Gastrocnemius medialis (tissue), 4 donors: ENCODE measurements around the gene BCAS4. TPM values are rescaled to one million over a fixed set of nuclear protein-coding genes. Genes with fewer than 3 reads are reported as not detected.

ENCODE experiments used
- ATAC-seq, 2 donors: fragments of 150-250 bp; one replicate each; pipeline ENCODE4 v1.9.1; 2016
- DNase-seq, 2 donors: peaks; one replicate each; pipeline ENCODE4 v3.0.0-alpha.2; 2019
- H3K27ac ChIP-seq, 4 donors: fragments of 200-600 bp; sonication (generic); 1 replicate in 1 of 4; 2 replicates in 3 of 4; pipeline ENCODE4 v1.5.1; 2016 to 2018; ENCODE audit warnings: mild to moderate bottlenecking in 2 of 4, moderate library complexity in 1 of 4
- H3K27me3 ChIP-seq, 3 donors: fragments of 200-600 bp; sonication (generic) in 2 of 3; 1 replicate in 1 of 3; 2 replicates in 2 of 3; pipeline versions ENCODE4 v1.5.1 to v1.6.0; 2016 to 2019; ENCODE audit warnings: mild to moderate bottlenecking in 1 of 3, moderate library complexity in 1 of 3
- H3K36me3 ChIP-seq, 2 donors: fragments of 200-600 bp; sonication (generic) in 1 of 2; one replicate each; pipeline ENCODE4 v1.5.1; 2017 to 2018
- H3K4me1 ChIP-seq, 2 donors: fragments of 200-600 bp; sonication (generic) in 1 of 2; one replicate each; pipeline ENCODE4 v1.5.1; 2016 to 2017; ENCODE audit warnings: mild to moderate bottlenecking in 2 of 2
- H3K4me3 ChIP-seq, 4 donors: fragments of 200-600 bp; sonication (generic) in 3 of 4; 1 replicate in 1 of 4; 2 replicates in 3 of 4; pipeline ENCODE4 v1.5.1; 2016 to 2019; ENCODE audit warnings: mild to moderate bottlenecking in 2 of 4
- H3K9me3 ChIP-seq, 3 donors: fragments of 200-600 bp; sonication (generic) in 2 of 3; 1 replicate in 1 of 3; 2 replicates in 2 of 3; pipeline ENCODE4 v1.5.1; 2016 to 2019
- POLR2A ChIP-seq, 2 donors: fragments of 450-650 bp; IDR thresholded peaks; one replicate each; pipeline ENCODE4 v1.6.1; 2017; ENCODE audit warnings: antibody characterized with exemption in 2 of 2, mild to moderate bottlenecking in 2 of 2, moderate library complexity in 2 of 2
- in situ Hi-C, 4 donors: fragments of 200-750 bp; cut with MboI; loops; one replicate each; pipeline versions ENCODE4 v1.15.0 to v1.8.0; 2017; ENCODE audit warnings: low sequenced_read_pairs in 4 of 4
- intact Hi-C: fragments of 100-400 bp; cut with DNase I; formaldehyde crosslinking; loops from one replicate; pipeline ENCODE4 v1.15.1; 2023; ENCODE audit warnings: low total_unique reads
- total RNA-seq, 4 donors: library from RNA; depleted of rRNA; stranded (reverse); fragments of >200 nt; gene quantifications; one replicate each; pipeline versions ENCODE4 v1.1.0 to v1.2.3, GENCODE V29; 2016
- TF ChIP-seq, protein P1 (sequence below), 5 experiments: fragments of 450-650 bp in 3 of 5; fragments of 200-600 bp in 2 of 5; sonication (generic) in 2 of 5; IDR thresholded peaks in 4 of 5; conservative IDR thresholded peaks in 1 of 5; 1 replicate in 4 of 5; 2 replicates in 1 of 5; pipeline ENCODE4 v1.5.1; 2016 to 2019; ENCODE audit warnings: antibody characterized with exemption in 5 of 5, mild to moderate bottlenecking in 3 of 5, moderate library complexity in 3 of 5

Gene BCAS4
- total RNA-seq, 4 donors from 2014 or later = 0.16 to 2.2 (median 0.51) TPM; not detected in 1

- in situ Hi-C loops = loop anchor here in 1 of 4 donors (25.0 kb wide), 1 partner anchor 563 kb away; the partner anchor contains the start of gene CEBPB
These were observed 44.7 kb upstream of the BCAS4 start for GRCh38 chr20:50750145-50750671.

DNA sequence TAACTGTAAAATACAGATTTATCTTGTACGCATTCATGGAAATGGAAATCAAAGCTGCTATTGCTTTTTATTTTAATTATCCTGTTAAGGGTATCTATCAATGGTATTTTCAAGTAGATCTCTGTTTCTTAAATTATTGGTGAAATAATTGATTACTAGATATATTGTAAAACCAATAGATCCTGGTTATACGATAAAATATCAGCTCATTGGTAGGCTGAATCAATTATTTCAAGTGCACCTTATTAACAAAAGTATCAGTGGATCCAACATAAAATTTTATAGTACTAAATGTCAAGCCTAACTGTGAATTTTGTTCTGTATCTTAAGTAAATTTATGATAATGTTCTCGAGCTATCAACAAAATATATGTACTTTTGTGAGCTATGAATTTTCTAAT, 41.7 kb upstream of the BCAS4 start:
- in situ Hi-C loops (loop anchor here in 1 of 4 donors (25.0 kb wide), 1 partner anchor 566 kb away; the partner anchor contains the start of gene CEBPB), intact Hi-C loops (no loop called here)
- Histone ChIP-seq H3K27ac (no peak overlapping the region), H3K9me3 (no peaks in the 10 kb centered on the region), H3K27me3 (no peaks in the 10 kb centered on the region), H3K4me3 (no peak overlapping the region), H3K36me3 (no peaks in the 10 kb centered on the region), H3K4me1 (no peaks in the 10 kb centered on the region)
- no peak for DNase-seq
- TF ChIP-seq POLR2A (IDR thresholded peaks at IDR 0.05) = no peak
- TF ChIP-seq, protein P1, sequence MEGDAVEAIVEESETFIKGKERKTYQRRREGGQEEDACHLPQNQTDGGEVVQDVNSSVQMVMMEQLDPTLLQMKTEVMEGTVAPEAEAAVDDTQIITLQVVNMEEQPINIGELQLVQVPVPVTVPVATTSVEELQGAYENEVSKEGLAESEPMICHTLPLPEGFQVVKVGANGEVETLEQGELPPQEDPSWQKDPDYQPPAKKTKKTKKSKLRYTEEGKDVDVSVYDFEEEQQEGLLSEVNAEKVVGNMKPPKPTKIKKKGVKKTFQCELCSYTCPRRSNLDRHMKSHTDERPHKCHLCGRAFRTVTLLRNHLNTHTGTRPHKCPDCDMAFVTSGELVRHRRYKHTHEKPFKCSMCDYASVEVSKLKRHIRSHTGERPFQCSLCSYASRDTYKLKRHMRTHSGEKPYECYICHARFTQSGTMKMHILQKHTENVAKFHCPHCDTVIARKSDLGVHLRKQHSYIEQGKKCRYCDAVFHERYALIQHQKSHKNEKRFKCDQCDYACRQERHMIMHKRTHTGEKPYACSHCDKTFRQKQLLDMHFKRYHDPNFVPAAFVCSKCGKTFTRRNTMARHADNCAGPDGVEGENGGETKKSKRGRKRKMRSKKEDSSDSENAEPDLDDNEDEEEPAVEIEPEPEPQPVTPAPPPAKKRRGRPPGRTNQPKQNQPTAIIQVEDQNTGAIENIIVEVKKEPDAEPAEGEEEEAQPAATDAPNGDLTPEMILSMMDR (IDR thresholded peaks at IDR 0.05 in 4 of 5, conservative IDR thresholded peaks at IDR 0.05 in 1 of 5) = no peak
- ATAC-seq = no peak

More at GRCh38 chr20:50750145-50750671, 44.7 kb upstream of the BCAS4 start:
- no peaks in the 10 kb centered on the region for H3K9me3 ChIP-seq
- H3K27ac ChIP-seq = no peak overlapping the region
- H3K36me3 ChIP-seq = no peaks in the 10 kb centered on the region
- TF ChIP-seq, protein P1 (IDR thresholded peaks at IDR 0.05 in 4 of 5, conservative IDR thresholded peaks at IDR 0.05 in 1 of 5) = no peak
- no peak for TF ChIP-seq POLR2A (IDR thresholded peaks at IDR 0.05)
- peaks cover 9 to 15% of the 10 kb centered on the region in 2 donors for H3K4me1 ChIP-seq
- H3K27me3 ChIP-seq = no peaks in the 10 kb centered on the region
- intact Hi-C loops = no loop called here
- H3K4me3 ChIP-seq = no peak overlapping the region
- no peak for ATAC-seq
- DNase-seq = no peak

DNA sequence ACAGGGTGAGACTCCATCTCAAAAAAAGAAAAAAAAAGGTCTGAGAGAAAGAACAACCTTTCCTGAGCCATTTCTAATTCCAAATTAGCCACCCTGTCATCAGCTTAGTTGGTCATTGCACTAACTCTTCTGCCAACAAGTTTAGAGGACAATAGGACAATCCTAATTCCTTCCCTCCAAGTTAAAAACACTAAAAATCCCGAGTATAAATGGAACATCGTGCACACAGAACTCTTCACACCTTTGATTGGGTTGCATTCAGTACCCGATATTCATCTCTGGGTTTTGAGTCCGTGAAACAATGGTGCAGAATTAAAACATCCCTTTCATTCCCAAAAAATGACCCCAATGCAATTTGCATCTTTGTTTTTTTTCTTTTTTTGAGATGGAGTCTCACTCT, 40.4 kb upstream of the BCAS4 start:
- no peak for ATAC-seq
- no peaks in the 10 kb centered on the region for H3K36me3 ChIP-seq
- no peaks in the 10 kb centered on the region for H3K9me3 ChIP-seq
- TF ChIP-seq, protein P1 (IDR thresholded peaks at IDR 0.05 in 4 of 5, conservative IDR thresholded peaks at IDR 0.05 in 1 of 5) = no peak
- TF ChIP-seq POLR2A (IDR thresholded peaks at IDR 0.05) = no peak
- no peaks in the 10 kb centered on the region for H3K4me1 ChIP-seq
- in situ Hi-C loops (loop anchor here in 1 of 4 donors (25.0 kb wide), 1 partner anchor 567 kb away; the partner anchor contains the start of gene CEBPB), intact Hi-C loops (no loop called here)
- no peaks in the 10 kb centered on the region for H3K27me3 ChIP-seq
- no peak overlapping the region for H3K27ac ChIP-seq
- H3K4me3 ChIP-seq = no peak overlapping the region
- DNase-seq = no peak

DNA sequence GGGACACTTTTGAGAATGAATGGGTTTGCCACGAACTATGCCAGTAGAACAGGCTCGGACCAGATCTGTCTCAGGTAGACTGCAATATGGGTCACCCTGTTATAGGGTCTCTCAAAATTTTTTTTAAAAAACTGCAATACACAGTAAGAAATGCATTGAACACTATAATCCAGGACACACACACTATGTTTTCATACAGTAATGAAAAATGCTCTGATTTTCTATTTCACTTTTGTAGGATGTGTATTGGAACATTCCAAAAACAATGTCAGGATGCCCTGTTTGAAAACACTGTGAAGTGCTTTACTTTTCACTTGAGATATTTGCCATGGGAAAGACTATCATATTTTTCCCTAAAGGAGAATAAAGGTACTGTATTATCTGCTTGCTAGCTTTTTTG, 38.4 kb upstream of the BCAS4 start:
- Histone ChIP-seq H3K27me3 (no peaks in the 10 kb centered on the region), H3K36me3 (no peaks in the 10 kb centered on the region), H3K4me1 (peaks cover 0 to 3% of the 10 kb centered on the region in 2 donors), H3K9me3 (no peaks in the 10 kb centered on the region), H3K27ac (no peak overlapping the region), H3K4me3 (no peak overlapping the region)
- in situ Hi-C loops (loop anchor here in 1 of 4 donors (25.0 kb wide), 1 partner anchor 569 kb away; the partner anchor contains the start of gene CEBPB), intact Hi-C loops (no loop called here)
- DNase-seq (no peak), ATAC-seq (no peak)
- TF ChIP-seq, protein P1 (IDR thresholded peaks at IDR 0.05 in 4 of 5, conservative IDR thresholded peaks at IDR 0.05 in 1 of 5) = no peak
- no peak for TF ChIP-seq POLR2A (IDR thresholded peaks at IDR 0.05)
